Measurements from ENCODE around the gene FBXL7. TPM values are rescaled to one million over a fixed set of nuclear protein-coding genes. Genes with fewer than 3 reads are reported as not detected.

FBXL7 gene
- polyA plus RNA-seq, 3 donors = not detected

GRCh38 chr5:15898641-15899040 is 398.7 kb downstream of the FBXL7 start:
- Histone ChIP-seq H3K9me3 (replicated peaks in 1 of 2; ENCODE audit: control insufficient read depth in 1 of 2, insufficient read depth in 1 of 2, low read length in 2 of 2) (peaks cover 29 to 40% of the 10 kb centered on the region in 2 donors), H4K20me1 (ENCODE audit: insufficient read depth, low read length) (no peaks in the 10 kb centered on the region), H3K9ac (ENCODE audit: insufficient read depth, low read length, poor library complexity, severe bottlenecking) (no peak overlapping the region), H3K4me3 (replicated peaks in 1 of 3; ENCODE audit: low read depth in 2 of 3, low read length in 3 of 3) (no peak overlapping the region), H3K36me3 (replicated peaks in 1 of 2; ENCODE audit: control insufficient read depth in 1 of 2, insufficient read depth in 2 of 2, low read length in 2 of 2) (no peaks in the 10 kb centered on the region), H3K4me1 (ENCODE audit: control insufficient read depth in 1 of 2, insufficient read depth in 2 of 2, low read length in 2 of 2) (no peaks in the 10 kb centered on the region), H3K4me2 (replicated peaks; ENCODE audit: extremely low read depth, low read length, poor library complexity, severe bottlenecking) (no peak overlapping the region), H3K27me3 (ENCODE audit: control insufficient read depth in 2 of 2, insufficient read depth in 2 of 2, low read length in 2 of 2) (no peaks in the 10 kb centered on the region), H2AFZ (ENCODE audit: insufficient read depth, low read depth, low read length, poor library complexity, severe bottlenecking) (no peak overlapping the region), H3K27ac (ENCODE audit: low read depth in 1 of 2, low read length in 2 of 2) (no peak overlapping the region), H3K79me2 (ENCODE audit: insufficient read depth, low read length) (no peaks in the 10 kb centered on the region)
- H3K4me1 Mint-ChIP-seq = no peaks in the 10 kb centered on the region
- no peak for DNase-seq
- H3K4me3 Mint-ChIP-seq = no peak overlapping the region
- no peak for TF ChIP-seq CTCF (IDR thresholded peaks at IDR 0.05)
- H3K27ac Mint-ChIP-seq = no peak overlapping the region
- 91% methylated on average over 4 of the region's 6 CpGs for WGBS (ENCODE audit: insufficient coverage)
- no peaks in the 10 kb centered on the region for H3K27me3 Mint-ChIP-seq (ENCODE audit: low read depth in 3 of 3)
- H3K9me3 Mint-ChIP-seq = peaks cover 5 to 24% (median 7%) of the 10 kb centered on the region in 7 donors
- H3K36me3 Mint-ChIP-seq = no peaks in the 10 kb centered on the region
- intact Hi-C loops (cut with micrococcal nuclease) = no loop called here

GRCh38 chr5:15899481-15899880 is 399.5 kb downstream of the FBXL7 start:
- TF ChIP-seq CTCF (IDR thresholded peaks at IDR 0.05) = no peak
- H3K4me3 Mint-ChIP-seq = no peak overlapping the region
- no peaks in the 10 kb centered on the region for H3K27me3 ChIP-seq (ENCODE audit: control insufficient read depth in 2 of 2, insufficient read depth in 2 of 2, low read length in 2 of 2)
- H3K79me2 ChIP-seq (ENCODE audit: insufficient read depth, low read length) = no peaks in the 10 kb centered on the region
- H3K4me2 ChIP-seq (replicated peaks; ENCODE audit: extremely low read depth, low read length, poor library complexity, severe bottlenecking) = no peak overlapping the region
- no CpG with 5 or more reads among the region's 1 CpG for WGBS (ENCODE audit: insufficient coverage)
- H3K9me3 ChIP-seq (replicated peaks in 1 of 2; ENCODE audit: control insufficient read depth in 1 of 2, insufficient read depth in 1 of 2, low read length in 2 of 2) = peaks cover 24 to 40% of the 10 kb centered on the region in 2 donors
- H3K27ac Mint-ChIP-seq = no peak overlapping the region
- no peaks in the 10 kb centered on the region for H3K36me3 ChIP-seq (replicated peaks in 1 of 2; ENCODE audit: control insufficient read depth in 1 of 2, insufficient read depth in 2 of 2, low read length in 2 of 2)
- intact Hi-C loops (cut with micrococcal nuclease) = no loop called here
- no peak overlapping the region for H3K9ac ChIP-seq (ENCODE audit: insufficient read depth, low read length, poor library complexity, severe bottlenecking)
- no peak overlapping the region for H2AFZ ChIP-seq (ENCODE audit: insufficient read depth, low read depth, low read length, poor library complexity, severe bottlenecking)
- H3K27me3 Mint-ChIP-seq (ENCODE audit: low read depth in 3 of 3) = no peaks in the 10 kb centered on the region
- H3K36me3 Mint-ChIP-seq = no peaks in the 10 kb centered on the region
- H3K4me3 ChIP-seq (replicated peaks in 1 of 3; ENCODE audit: low read depth in 2 of 3, low read length in 3 of 3) = no peak overlapping the region
- H3K4me1 Mint-ChIP-seq = no peaks in the 10 kb centered on the region
- no peak for DNase-seq
- no peak overlapping the region for H3K27ac ChIP-seq (ENCODE audit: low read depth in 1 of 2, low read length in 2 of 2)
- no peaks in the 10 kb centered on the region for H3K4me1 ChIP-seq (ENCODE audit: control insufficient read depth in 1 of 2, insufficient read depth in 2 of 2, low read length in 2 of 2)
- no peaks in the 10 kb centered on the region for H4K20me1 ChIP-seq (ENCODE audit: insufficient read depth, low read length)
- H3K9me3 Mint-ChIP-seq = peaks cover 5 to 19% (median 7%) of the 10 kb centered on the region in 7 donors

Measured in CD14-positive monocyte (primary cell).